Body of pancreas (tissue), 4 donors: ENCODE data around the gene SDC3.

Experiments
- CTCF ChIP-seq, 7 experiments: fragments of 450-650 bp in 4 of 7; fragments of 200-600 bp in 3 of 7; sonication (generic) in 3 of 7; IDR thresholded peaks; one replicate each; pipeline ENCODE4 v1.5.1; 2016 to 2019; ENCODE audit warnings: antibody characterized with exemption in 7 of 7
- POLR2A ChIP-seq, 3 donors: fragments of 450-650 bp; IDR thresholded peaks; one replicate each; pipeline ENCODE4 v1.6.1; 2016; ENCODE audit warnings: antibody characterized with exemption in 3 of 3, mild to moderate bottlenecking in 2 of 3

- TF ChIP-seq CTCF (IDR thresholded peaks at IDR 0.05) (no peak), POLR2A (IDR thresholded peaks at IDR 0.05) (no peak)
Observed at GRCh38 chr1:30875197-30875596, 33.4 kb downstream of the SDC3 start.
